ENCODE data around the gene NPLOC4.

The NPLOC4 gene

DNA sequence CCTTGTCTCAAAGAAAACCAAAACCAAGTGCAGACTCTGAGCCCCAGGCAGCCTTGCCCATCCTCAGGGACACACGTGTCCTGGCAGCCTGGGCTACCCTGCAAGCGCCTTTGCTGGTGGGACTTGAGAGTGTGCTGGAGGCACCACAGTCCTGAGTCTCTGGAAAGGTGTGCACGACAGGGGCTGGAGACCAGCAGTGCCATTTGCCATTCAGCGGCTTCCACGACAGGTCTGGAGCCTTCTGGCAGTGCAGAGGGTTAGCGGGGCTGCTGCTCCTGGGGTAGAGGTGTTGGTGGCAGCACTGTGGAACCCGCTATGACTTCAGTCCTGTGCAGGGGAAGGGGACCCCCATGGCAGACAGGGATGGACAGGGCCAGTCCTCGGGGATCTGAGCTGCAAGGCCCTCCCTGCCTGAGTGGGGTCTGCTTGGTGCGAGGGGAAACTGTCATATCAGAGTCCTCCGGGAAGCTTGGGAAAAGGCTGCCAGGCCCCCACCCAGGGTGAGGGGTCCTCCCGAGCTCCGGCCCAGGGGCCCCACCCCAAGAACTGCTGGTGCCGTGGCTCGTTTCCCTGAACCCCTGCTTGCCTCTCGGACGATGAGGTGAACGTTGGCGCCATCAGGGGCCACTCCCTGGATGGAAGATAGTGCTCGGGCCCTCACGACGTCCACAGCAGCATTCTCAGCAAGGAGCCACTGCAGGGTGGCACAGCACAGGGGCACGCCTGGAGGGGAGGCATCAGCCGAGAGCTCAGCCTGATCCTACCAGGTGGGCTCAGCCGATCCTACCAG is 91.6 kb downstream of the NPLOC4 start:
- no peak overlapping the region for H3K4me3 Mint-ChIP-seq
- H3K4me1 Mint-ChIP-seq, result peaks cover 14% of the 10 kb centered on the region
- H3K27ac Mint-ChIP-seq, result no peak overlapping the region
- H3K27me3 Mint-ChIP-seq, result no peaks in the 10 kb centered on the region
- ATAC-seq, result no peak
- peaks cover 65% of the 10 kb centered on the region for H3K36me3 Mint-ChIP-seq
- H3K9me3 Mint-ChIP-seq, result no peaks in the 10 kb centered on the region

DNA sequence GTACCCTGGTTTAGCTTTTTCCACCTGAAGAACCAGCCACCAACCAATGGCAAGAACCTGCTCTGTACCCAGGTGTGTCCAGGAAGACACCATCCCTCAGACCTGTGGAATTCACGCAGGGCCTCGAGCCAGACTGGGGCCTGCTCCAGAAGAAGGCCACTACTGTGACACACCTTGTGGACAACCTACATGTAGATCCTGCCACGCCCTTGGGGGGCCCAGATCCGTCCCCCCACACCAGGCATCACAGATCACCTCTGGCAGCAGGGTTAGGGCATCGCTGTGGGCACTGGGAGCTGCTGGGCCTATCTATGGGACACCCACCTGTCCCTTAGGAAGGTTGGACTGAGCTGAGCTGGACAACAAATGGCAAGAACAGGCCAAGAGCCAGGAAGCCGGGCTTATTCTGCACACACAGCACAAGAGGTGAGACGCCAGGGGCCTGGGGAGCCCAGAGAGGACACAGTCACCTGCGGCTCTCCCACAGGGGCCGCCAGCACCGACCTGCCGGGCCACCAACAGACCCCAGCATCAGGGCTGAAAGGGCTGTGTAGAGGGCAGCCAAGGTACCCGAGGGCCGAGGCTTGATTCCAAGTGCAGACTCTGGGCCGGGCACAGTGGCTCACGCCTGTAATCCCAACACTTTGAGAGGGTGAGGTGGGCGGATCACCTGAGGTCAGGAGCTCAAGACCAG is 92.5 kb downstream of the NPLOC4 start:
- Mint-ChIP-seq H3K36me3 (peaks cover 65% of the 10 kb centered on the region), H3K9me3 (no peaks in the 10 kb centered on the region), H3K27ac (no peak overlapping the region), H3K4me3 (no peak overlapping the region), H3K4me1 (peaks cover 5% of the 10 kb centered on the region), H3K27me3 (no peaks in the 10 kb centered on the region)
- ATAC-seq, result no peak

DNA sequence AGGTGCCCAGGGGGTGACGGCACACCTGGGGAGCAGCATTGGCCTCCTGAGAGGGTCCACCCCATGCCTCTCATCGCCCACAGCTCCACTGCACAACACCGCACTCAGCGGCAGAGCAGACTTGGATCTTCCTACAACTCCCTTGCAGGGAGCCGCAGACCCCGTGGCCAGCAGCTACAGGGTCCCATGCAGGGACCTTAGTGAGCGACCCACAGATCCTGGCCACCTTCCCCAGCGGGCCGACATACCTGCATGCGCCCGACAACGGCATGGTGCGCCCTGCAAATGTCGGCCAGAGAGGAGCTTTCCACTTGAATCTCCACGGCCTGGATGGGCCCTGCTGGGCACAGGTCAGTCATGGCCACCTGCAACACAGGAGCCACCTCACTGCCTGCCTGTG is 93.2 kb downstream of the NPLOC4 start:
- no peak overlapping the region for H3K4me3 Mint-ChIP-seq
- no peak for ATAC-seq
- H3K9me3 Mint-ChIP-seq, result no peaks in the 10 kb centered on the region
- no peaks in the 10 kb centered on the region for H3K4me1 Mint-ChIP-seq
- H3K27ac Mint-ChIP-seq, result no peak overlapping the region
- no peaks in the 10 kb centered on the region for H3K27me3 Mint-ChIP-seq
- peaks cover 60% of the 10 kb centered on the region for H3K36me3 Mint-ChIP-seq

DNA sequence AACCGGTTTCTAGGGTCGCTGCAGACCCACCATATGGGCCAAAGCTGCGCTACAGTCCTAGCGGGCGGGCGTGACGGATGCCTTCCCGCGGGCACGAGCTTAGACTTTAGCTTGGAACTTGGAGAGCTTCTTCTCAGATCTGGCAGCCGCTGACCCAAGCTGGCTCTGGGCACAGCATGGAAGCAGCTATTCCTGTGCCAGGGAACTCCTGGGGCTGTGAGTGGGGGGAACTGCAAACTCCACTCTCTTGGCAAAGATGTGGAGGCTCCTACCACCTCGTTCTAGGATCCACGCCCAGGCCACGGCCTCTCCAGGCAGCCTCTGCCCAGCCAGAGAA is 93.6 kb downstream of the NPLOC4 start:
- no peak overlapping the region for H3K4me3 Mint-ChIP-seq
- peaks cover 65% of the 10 kb centered on the region for H3K36me3 Mint-ChIP-seq
- no peaks in the 10 kb centered on the region for H3K9me3 Mint-ChIP-seq
- H3K27ac Mint-ChIP-seq, result no peak overlapping the region
- no peak for ATAC-seq
- peaks cover under 1% of the 10 kb centered on the region for H3K4me1 Mint-ChIP-seq
- no peaks in the 10 kb centered on the region for H3K27me3 Mint-ChIP-seq

DNA sequence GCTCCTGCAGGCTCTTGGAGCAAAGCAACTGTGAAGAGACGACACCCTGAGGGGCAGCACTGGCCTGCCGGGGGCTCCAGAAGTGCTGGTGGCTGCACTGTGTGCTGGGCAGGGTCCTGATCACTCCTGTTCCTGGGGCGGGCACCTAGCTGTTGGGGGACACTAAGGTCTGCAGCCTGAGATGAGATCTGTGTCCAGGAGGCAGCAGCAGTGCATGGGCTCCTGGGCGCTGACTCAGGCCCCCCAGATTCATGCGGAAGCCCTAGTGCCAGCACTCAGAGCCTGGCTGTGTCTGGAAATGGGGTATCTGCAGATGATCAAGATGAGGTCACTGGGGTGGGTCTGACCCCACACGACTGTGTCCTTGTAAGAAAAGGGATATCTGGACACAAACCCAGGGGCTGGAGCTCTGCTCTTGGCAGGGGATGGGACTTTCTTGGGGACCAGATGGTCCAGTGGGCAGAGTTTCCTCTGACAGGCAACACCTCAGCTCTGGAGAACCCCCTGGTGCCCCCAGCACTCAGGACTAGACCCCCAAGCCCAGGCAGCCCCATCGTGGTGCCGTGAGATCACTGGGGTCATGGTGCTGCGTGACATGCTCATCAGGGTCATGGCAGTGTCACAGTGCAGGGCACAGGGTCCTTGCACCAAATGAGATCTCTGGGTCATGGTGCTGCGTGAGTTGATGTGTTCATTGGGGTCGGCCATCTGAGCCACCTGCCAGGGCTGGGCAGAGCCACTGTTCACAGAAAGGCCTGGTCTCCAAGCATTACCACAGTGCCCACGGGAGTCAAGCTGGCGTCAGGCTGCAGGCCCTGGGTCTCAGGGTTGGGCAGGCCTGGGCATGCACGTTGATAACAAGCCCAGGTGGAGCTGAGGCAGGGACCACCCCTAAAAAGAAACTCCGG is 94.2 kb downstream of the NPLOC4 start:
- no peak overlapping the region for H3K4me3 Mint-ChIP-seq
- H3K27ac Mint-ChIP-seq, result no peak overlapping the region

DNA sequence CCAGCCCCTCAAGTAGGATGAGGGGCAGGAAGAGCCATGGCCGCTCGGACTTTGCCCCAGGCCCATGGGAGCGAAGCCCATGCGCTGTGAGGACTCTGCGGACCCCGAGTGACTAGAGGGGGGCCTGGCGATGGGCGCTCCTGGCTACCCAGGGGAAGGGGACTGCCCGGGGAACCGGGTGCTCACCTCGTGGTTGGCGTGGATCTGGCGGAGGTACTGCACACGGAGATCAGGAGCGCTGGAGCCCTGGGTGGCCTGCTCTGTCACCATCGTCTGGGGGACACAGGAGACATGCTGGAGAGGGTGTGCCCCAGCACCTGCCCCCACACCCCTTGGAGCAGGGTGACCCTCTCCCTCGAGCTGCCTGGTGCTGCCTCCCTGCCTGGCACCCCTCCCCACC is 95.8 kb downstream of the NPLOC4 start:
- no peak overlapping the region for H3K27ac Mint-ChIP-seq
- ATAC-seq, result no peak

More for the DNA sequence above, 94.2 kb downstream of the NPLOC4 start:
- no peaks in the 10 kb centered on the region for H3K9me3 Mint-ChIP-seq
- H3K27me3 Mint-ChIP-seq, result no peaks in the 10 kb centered on the region
- peaks cover 6% of the 10 kb centered on the region for H3K4me1 Mint-ChIP-seq
- ATAC-seq, result no peak
- peaks cover 71% of the 10 kb centered on the region for H3K36me3 Mint-ChIP-seq

DNA sequence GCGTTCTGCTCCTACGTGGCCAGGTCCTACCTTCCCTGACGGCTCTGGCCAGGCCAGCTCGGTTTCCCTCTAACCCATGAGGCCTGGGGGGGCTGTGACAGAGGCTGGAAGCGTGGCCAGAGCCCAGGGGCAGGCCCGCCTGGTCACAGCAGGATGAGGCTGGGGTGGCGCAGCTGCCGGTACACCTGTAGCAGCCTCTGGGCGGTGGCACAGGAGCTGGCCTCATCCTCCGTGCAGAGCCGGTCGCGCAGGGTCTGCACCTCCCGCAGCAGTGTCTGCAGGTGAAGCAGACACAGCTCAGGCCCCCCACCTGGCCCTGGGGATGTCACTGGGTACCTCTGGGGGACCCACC is 96.3 kb downstream of the NPLOC4 start:
- Mint-ChIP-seq H3K4me1 (peaks cover 11% of the 10 kb centered on the region), H3K4me3 (no peak overlapping the region), H3K27me3 (no peaks in the 10 kb centered on the region), H3K27ac (no peak overlapping the region), H3K9me3 (no peaks in the 10 kb centered on the region), H3K36me3 (peaks cover 63% of the 10 kb centered on the region)
- no peak for ATAC-seq

More for the DNA sequence above, 95.8 kb downstream of the NPLOC4 start:
- Mint-ChIP-seq H3K4me1 (peaks cover 11% of the 10 kb centered on the region), H3K36me3 (peaks cover 62% of the 10 kb centered on the region), H3K4me3 (no peak overlapping the region), H3K27me3 (no peaks in the 10 kb centered on the region), H3K9me3 (no peaks in the 10 kb centered on the region)

DNA sequence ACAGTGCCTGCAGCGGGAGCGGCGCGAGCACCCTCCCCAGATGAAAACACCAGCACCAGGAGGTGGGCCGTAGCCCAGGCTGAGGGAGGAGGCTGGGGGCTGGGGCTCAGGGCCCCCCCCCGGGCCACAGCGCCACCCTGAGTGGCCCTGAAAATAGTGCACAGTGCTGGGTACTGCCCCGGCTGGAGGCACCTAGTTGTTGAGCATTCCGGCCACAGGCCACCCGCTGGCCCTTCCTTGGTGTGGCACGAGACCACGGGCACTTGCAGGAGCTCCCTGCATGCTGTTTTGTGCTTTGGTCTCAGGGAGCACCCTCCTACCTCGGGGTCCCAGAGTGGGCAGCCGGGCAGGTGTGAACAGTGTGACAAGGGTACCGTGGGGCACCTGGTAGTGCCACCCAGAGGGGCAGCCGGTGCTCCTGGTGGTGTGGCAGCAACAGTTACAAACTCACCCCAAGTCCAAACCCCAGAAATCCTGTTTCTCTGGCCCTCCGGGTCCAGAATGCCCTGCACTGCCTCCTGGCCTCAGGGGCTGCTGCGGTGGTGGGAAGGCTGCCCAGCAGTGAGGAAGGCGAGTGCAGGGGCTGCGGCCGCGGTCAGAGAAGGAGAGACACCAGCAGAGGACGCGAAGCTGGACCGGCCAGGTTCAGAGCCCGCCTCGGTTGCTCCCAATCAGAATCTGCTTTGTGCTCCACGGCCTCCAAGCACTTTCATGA is 96.8 kb downstream of the NPLOC4 start:
- Mint-ChIP-seq H3K27me3 (no peaks in the 10 kb centered on the region), H3K4me1 (peaks cover 11% of the 10 kb centered on the region), H3K36me3 (peaks cover 66% of the 10 kb centered on the region), H3K9me3 (peaks cover 3% of the 10 kb centered on the region), H3K4me3 (no peak overlapping the region), H3K27ac (no peak overlapping the region)
- no peak for ATAC-seq

DNA sequence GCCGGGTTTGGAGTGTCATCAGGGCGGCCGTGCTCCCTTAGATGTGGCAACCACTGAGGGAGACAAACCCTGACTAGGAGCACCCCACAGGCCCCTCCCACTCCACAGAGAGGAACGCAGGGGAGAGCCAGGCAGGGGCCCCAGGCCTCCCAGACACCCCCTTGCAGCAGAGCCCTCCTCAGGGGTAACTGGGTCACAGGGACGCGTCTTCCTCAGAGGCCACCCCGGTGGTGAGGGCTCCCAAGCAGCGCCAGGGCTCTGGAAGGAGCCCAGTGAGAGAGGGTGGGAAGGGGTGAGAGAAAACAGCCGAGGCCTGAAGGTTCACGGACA is 97.4 kb downstream of the NPLOC4 start:
- Mint-ChIP-seq H3K4me1 (peaks cover 11% of the 10 kb centered on the region), H3K9me3 (peaks cover 3% of the 10 kb centered on the region), H3K27me3 (no peaks in the 10 kb centered on the region), H3K36me3 (peaks cover 62% of the 10 kb centered on the region), H3K4me3 (no peak overlapping the region), H3K27ac (no peak overlapping the region)
- ATAC-seq, result no peak

DNA sequence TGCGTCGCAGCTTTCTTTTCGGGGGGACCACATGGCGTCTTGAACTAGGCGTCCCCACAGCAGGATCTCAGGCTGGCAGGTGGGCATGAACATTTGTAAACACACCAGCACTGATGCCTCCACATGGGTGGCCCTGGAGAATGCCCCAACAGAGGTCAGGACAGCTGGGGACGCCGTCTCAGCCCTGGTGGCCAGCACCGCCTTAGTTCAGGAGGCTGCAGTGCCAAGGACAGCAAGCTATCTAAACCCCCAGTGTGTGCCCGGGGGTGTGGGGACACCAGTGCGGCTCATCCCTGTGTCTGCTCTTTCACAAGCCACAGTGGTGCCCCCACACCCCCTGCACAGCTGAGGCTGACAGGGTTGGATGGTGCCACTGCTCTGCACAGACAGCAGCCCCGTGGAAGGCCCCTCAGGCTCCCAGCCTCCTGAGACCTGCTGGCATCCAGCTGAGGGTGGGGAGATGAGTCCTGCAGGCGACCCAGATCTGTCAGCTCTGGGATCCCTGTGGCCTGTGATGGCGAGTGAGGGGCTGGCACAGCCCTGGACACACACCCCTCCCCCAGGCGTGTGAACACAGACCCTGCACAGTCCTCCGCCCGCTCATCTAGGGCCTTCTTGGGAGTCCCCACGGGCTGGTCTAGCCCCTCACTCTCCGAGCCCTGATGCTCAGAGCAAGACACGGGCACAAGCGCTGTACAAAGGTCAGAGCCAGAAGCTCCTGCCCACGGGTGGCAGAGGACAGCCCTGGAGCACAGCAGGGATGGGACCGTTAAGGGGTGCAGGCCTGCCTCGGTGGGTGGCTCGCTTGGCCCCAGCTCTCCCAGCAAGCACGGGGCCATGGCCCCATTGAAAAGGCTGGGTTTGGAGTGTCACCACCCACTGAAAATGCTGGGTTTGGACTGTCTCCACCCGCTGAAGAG is 98.0 kb downstream of the NPLOC4 start:
- Mint-ChIP-seq H3K4me1 (peaks cover 13% of the 10 kb centered on the region), H3K4me3 (no peak overlapping the region), H3K27ac (no peak overlapping the region), H3K36me3 (peaks cover 56% of the 10 kb centered on the region), H3K9me3 (peaks cover 3% of the 10 kb centered on the region), H3K27me3 (no peaks in the 10 kb centered on the region)
- ATAC-seq, result no peak

DNA sequence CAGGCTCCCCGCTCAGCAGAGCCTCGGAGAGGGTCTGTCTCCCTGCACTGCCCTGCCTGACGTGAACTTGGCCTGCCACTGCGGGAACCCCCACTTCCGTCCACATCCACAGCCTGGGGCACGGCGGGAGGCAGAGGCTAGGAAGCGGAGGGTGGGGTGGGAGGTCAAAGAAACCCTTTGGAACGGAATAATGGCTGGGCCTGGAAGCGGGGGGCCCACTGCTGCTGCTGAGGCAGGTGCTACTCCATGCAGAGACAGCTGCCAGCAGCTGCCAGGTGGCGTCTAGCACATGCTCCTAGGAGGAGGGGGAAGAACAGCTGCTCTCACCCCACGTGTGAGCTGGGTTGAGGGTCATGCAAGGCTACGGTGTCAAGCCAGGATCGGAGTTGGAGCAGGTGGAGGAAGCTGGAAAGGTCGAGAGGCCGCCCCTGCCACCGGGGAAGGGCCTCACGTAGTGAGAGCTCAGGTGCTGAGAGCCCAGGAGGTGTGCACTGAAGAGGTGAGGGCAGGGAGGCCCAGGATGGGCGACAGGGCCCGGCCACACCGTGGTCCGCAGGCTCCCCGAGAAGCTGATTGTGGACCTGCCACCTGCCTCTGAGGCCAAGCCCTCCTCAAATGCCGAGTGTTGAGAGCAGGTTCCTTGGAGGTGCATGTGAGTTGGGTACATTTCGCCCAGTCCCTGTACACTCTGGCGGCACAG is 98.9 kb downstream of the NPLOC4 start:
- no peak overlapping the region for H3K4me3 Mint-ChIP-seq
- no peak for ATAC-seq
- H3K27me3 Mint-ChIP-seq, result no peaks in the 10 kb centered on the region

DNA sequence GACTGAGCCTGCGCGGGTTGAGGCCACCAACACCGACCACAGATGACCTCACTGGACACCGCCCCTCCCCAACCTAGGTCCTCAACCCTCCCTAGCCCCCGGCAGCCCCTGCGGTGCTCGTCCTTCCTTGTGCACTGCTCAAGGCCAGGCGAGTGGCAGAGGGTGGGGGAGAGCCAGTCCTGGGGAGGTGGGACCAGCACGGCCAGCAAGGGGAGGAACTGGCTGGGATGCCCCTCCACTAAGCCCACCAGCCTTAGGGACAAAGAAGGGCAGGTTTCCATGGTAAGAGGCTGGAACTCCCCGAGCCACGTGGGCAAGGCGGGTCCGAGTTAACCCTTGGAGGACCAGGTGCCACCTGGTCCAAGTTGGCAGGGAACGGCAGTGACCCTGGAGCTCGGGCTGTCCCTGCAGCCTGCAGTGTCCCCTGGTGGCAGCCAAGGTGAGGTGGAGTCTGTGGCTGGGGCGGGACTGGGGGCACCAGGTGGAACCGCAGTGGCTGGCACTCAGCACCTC is 99.5 kb downstream of the NPLOC4 start:
- Mint-ChIP-seq H3K4me1 (peaks cover 22% of the 10 kb centered on the region), H3K27ac (no peak overlapping the region), H3K36me3 (peaks cover 53% of the 10 kb centered on the region), H3K9me3 (peaks cover 3% of the 10 kb centered on the region), H3K27me3 (no peaks in the 10 kb centered on the region), H3K4me3 (no peak overlapping the region)
- peak; percentile 62 for ATAC-seq

More for the DNA sequence above, 98.9 kb downstream of the NPLOC4 start:
- no peak overlapping the region for H3K27ac Mint-ChIP-seq
- H3K9me3 Mint-ChIP-seq, result peaks cover 3% of the 10 kb centered on the region
- H3K36me3 Mint-ChIP-seq, result peaks cover 53% of the 10 kb centered on the region
- peaks cover 22% of the 10 kb centered on the region for H3K4me1 Mint-ChIP-seq

DNA sequence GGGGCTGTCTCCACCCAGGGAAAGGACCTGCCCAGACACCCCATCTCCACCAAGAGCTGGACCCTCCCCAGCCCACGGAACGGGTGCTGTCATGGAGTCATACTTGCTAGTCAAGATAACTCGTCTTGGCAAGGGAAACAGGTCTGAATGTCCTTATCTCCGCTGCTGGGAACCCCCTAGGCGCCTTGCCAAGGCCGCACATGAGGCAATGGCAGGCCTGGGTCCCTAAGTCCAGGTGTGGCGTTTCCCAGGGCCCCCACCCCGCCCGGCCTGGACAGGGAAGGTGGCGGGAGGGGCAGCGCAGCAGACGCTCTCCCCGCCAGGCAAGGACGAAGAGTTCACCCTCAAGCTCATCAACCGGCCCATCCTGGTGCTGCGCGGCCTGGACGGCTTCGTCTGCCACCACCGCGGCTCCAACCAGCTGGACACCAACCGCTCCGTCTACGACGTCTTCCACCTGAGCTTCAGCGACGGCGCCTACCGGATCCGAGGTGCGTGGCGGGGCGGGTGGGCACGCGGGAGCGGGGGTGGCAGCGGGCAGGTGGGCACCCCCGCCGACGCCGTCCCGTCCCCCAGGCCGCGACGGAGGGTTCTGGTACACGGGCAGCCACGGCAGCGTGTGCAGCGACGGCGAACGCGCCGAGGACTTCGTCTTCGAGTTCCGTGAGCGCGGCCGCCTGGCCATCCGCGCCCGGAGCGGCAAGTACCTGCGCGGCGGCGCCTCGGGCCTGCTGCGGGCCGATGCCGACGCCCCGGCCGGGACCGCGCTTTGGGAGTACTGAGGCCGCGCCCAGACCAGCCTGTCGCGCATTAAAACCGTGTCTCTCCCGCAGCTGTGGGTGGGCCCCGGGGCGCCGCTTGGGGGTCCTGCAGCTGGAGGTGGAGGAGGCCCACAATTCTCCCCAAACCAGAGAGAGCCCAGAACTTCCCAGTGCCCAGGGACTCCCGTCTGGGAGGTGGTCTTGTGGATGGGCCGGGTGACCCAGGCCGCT is 100.3 kb downstream of the NPLOC4 start:
- Mint-ChIP-seq H3K4me1 (peaks cover 22% of the 10 kb centered on the region), H3K9me3 (peaks cover 3% of the 10 kb centered on the region), H3K36me3 (peaks cover 47% of the 10 kb centered on the region), H3K27ac (no peak overlapping the region), H3K4me3 (no peak overlapping the region), H3K27me3 (no peaks in the 10 kb centered on the region)
- ATAC-seq, result no peak
